Endodermal cell (in vitro differentiated cells): ENCODE results near the gene FBLIM1. TPM values are rescaled to one million over a fixed set of nuclear protein-coding genes. Genes with fewer than 3 reads are reported as not detected.

Experiments used
- DNase-seq: peaks from one replicate; pipeline ENCODE4 v3.0.0-alpha.2; 2017
- H3K27ac ChIP-seq: 2 replicates; pipeline ENCODE4 v1.5.1; 2013; ENCODE audit warnings: mild to moderate bottlenecking, low read depth, low read length, moderate library complexity
- H3K27me3 ChIP-seq: 2 replicates; pipeline ENCODE4 v1.6.1; 2013; ENCODE audit warnings: mild to moderate bottlenecking, low read length, moderate library complexity; ENCODE audit not compliant: insufficient read depth, control insufficient read depth, poor library complexity, severe bottlenecking
- H3K36me3 ChIP-seq: 2 replicates; pipeline ENCODE4 v1.7.0; 2013; ENCODE audit warnings: mild to moderate bottlenecking, low read length, moderate library complexity; ENCODE audit not compliant: control insufficient read depth, insufficient read depth
- H3K4me1 ChIP-seq: one replicate; pipeline ENCODE4 v1.7.0; 2013; ENCODE audit warnings: low read length; ENCODE audit not compliant: control insufficient read depth, insufficient read depth
- H3K4me3 ChIP-seq: 2 replicates; pipeline ENCODE4 v1.5.1; 2013; ENCODE audit warnings: mild to moderate bottlenecking, low read length, moderate library complexity
- H3K9ac ChIP-seq: 2 replicates; pipeline ENCODE4 v1.6.1; 2013; ENCODE audit warnings: mild to moderate bottlenecking, low read length, moderate library complexity; ENCODE audit not compliant: poor library complexity, severe bottlenecking; ENCODE audit errors: extremely low read depth
- H3K9me3 ChIP-seq: 2 replicates; pipeline ENCODE4 v1.6.1; 2013; ENCODE audit warnings: mild to moderate bottlenecking, low read length, moderate library complexity; ENCODE audit not compliant: control insufficient read depth
- H3K27ac Mint-ChIP-seq: 2 replicates; pipeline ENCODE4 v1.8.0; 2020; ENCODE audit warnings: mixed read lengths
- H3K27me3 Mint-ChIP-seq: 2 replicates; pipeline ENCODE4 v1.8.0; 2021; ENCODE audit warnings: mild to moderate bottlenecking, mixed read lengths; ENCODE audit not compliant: insufficient read depth
- H3K36me3 Mint-ChIP-seq: 2 replicates; pipeline ENCODE4 v1.8.0; 2020; ENCODE audit warnings: low read depth, mixed read lengths
- H3K4me1 Mint-ChIP-seq: 2 replicates; pipeline ENCODE4 v1.8.0; 2020; ENCODE audit warnings: mixed read lengths
- H3K4me3 Mint-ChIP-seq: 2 replicates; pipeline ENCODE4 v1.8.0; 2020; ENCODE audit warnings: mild to moderate bottlenecking, moderate library complexity, mixed read lengths
- H3K9me3 Mint-ChIP-seq: 2 replicates; pipeline ENCODE4 v1.8.0; 2020; ENCODE audit warnings: mild to moderate bottlenecking, mixed read lengths
- WGBS, 2 experiments: methylation state at CpG; one replicate each; pipeline versions ENCODE4 v1.1.5 to v1.1.7; 2013; ENCODE audit warnings: missing lambda C conversion rate in 2 of 2, mixed read lengths in 1 of 2; ENCODE audit not compliant: insufficient coverage in 1 of 2, insufficient read length in 1 of 2; 5-methylcytosine and 5-hydroxymethylcytosine counted together
- total RNA-seq, 2 donors: library from RNA; stranded (reverse); fragmentation: NEBNext Ultra II Directional in 1 of 2; extraction: Animal tissue kit (Norgen Biotek cat#: 25700) in 1 of 2; gene quantifications; 2 replicates in 1 of 2; 3 replicates in 1 of 2; pipeline ENCODE4 v1.2.1, GENCODE V29; 2021
- TF ChIP-seq, protein P1 (sequence below): fragments of 200-600 bp; sonication (generic); conservative IDR thresholded peaks from 2 replicates; pipeline ENCODE4 v1.5.0; 2021; ENCODE audit warnings: antibody characterized with exemption, mild to moderate bottlenecking

FBLIM1 gene
- total RNA-seq, 2 donors from 2014 or later: 58.4 to 60.6 TPM

DNA sequence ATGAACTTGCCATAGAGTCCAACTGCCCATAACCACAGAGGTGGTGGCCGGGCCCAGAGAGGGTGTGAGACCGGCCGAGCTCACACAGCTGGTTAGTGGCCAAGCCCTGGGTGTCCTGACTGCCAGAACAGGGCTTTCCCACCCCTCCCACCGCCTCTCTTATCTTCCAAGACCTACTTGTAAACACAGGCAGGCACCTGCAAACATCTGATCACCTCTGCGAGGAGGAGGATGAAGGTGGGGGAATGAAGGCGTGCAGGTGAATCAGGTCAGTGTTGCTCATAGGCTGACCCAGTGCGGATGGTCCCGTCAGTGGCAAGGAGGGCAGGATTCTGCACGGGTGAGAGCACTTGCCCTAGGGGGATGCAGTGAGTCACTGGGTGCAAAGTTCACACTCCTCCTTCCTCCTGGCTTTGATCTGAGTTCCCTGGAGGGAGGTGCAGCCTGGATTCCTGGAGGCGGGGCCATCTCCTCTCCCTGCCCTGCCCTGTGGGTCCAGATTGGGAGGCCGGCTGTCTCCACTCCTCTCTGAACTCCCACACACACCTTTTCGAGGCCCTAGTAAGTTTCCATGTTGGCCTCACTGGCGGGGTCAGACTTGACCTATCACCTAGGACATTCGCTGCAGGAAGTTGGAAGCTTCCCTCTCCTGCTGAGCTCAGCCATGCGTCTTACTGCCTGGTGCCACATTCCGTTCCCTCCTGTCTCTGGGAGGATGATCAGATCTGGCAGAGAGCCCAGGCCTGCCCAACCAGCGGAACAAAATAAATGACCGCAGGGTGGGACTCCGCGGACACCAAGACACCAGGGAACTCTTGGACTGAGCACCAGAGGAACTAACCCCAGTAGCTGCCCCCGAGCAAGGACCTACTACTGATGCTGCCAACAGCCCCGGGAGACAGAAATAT, 41.6 kb downstream of the FBLIM1 start:
- Histone ChIP-seq H3K27me3 (no peaks in the 10 kb centered on the region), H3K36me3 (no peaks in the 10 kb centered on the region), H3K4me1 (peaks cover 19% of the 10 kb centered on the region), H3K9ac (peak overlapping the region; percentile 41), H3K27ac (peak overlapping the region; percentile 1), H3K4me3 (peak overlapping the region; percentile 57), H3K9me3 (no peaks in the 10 kb centered on the region)
- peak; percentile 92 for DNase-seq
- 50 to 55% methylated on average over 14 to 22 of the region's 22 CpGs for WGBS, 2 experiments
- peaks cover 43% of the 10 kb centered on the region for H3K4me1 Mint-ChIP-seq
- H3K36me3 Mint-ChIP-seq: no peaks in the 10 kb centered on the region
- peak overlapping the region; percentile 29 for H3K4me3 Mint-ChIP-seq
- H3K27ac Mint-ChIP-seq: peak overlapping the region; percentile 92
- no peaks in the 10 kb centered on the region for H3K27me3 Mint-ChIP-seq
- TF ChIP-seq, protein P1, sequence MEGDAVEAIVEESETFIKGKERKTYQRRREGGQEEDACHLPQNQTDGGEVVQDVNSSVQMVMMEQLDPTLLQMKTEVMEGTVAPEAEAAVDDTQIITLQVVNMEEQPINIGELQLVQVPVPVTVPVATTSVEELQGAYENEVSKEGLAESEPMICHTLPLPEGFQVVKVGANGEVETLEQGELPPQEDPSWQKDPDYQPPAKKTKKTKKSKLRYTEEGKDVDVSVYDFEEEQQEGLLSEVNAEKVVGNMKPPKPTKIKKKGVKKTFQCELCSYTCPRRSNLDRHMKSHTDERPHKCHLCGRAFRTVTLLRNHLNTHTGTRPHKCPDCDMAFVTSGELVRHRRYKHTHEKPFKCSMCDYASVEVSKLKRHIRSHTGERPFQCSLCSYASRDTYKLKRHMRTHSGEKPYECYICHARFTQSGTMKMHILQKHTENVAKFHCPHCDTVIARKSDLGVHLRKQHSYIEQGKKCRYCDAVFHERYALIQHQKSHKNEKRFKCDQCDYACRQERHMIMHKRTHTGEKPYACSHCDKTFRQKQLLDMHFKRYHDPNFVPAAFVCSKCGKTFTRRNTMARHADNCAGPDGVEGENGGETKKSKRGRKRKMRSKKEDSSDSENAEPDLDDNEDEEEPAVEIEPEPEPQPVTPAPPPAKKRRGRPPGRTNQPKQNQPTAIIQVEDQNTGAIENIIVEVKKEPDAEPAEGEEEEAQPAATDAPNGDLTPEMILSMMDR: no peak
- no peaks in the 10 kb centered on the region for H3K9me3 Mint-ChIP-seq

DNA sequence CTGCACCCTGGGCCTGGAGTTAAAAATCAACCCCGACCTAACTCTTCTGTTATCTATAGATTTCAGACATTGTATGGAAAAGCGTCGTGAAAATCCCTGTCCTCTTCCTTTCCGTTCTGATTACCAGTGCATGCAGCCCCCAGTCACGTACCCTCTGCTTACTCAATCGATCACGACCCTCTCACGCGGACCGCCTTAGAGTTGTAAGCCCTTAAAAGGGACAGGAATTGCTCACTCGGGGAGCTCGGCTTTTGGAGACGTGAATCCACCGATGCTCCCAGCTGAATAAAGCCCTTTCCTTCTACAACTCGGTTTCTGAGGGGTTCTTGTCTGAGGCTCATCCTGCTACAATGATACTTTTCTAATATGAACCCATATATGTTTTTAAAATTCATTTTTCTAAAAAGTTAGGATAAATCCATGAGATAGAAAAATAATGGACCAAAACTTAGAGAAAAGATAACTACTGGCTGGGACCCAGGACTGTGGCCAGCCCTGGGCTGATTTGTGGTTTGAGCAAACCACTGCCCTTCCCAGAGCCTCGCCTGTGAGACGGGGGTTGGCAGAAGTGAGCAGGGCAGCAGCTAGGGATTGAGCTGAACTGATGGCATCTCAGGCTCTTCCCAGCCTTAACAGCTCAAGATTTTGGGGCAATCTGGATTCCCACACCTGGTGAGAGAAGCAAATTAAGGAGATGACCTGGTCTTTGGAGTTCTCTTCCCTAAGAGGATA, 43.8 kb downstream of the FBLIM1 start:
- H3K4me3 Mint-ChIP-seq: peak overlapping the region; percentile 27
- H3K9me3 ChIP-seq: no peaks in the 10 kb centered on the region
- H3K36me3 Mint-ChIP-seq: no peaks in the 10 kb centered on the region
- no peak for DNase-seq
- no peaks in the 10 kb centered on the region for H3K27me3 Mint-ChIP-seq
- peak overlapping the region; percentile 16 for H3K9ac ChIP-seq
- H3K27ac Mint-ChIP-seq: peak overlapping the region; percentile 80
- TF ChIP-seq, protein P1: no peak
- H3K27ac ChIP-seq: no peak overlapping the region
- H3K4me1 Mint-ChIP-seq: peaks cover 43% of the 10 kb centered on the region
- no peaks in the 10 kb centered on the region for H3K36me3 ChIP-seq
- H3K9me3 Mint-ChIP-seq: no peaks in the 10 kb centered on the region
- H3K4me1 ChIP-seq: peaks cover 19% of the 10 kb centered on the region
- no peaks in the 10 kb centered on the region for H3K27me3 ChIP-seq
- peak overlapping the region; percentile 53 for H3K4me3 ChIP-seq
- WGBS, 2 experiments: 68 to 81% methylated on average over 11 to 17 of the region's 17 CpGs

DNA sequence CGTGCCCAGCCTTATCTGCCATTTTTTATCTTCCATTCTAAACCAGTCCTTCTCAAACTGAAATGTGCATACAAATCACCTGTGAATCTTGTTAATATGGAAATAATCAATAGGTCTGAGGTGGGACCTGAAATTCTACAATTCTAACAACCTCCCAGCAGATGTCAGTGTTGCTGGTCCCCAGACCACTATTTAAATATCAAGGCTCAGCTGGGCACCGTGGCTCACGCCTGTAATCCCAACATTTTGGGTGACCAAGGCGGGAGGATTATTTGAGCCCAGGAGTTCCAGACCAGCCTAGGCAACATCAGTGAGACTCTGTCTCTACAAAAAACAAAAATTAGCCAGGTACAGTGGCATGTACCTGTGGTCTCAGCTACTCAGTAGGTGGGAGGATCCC, 44.8 kb downstream of the FBLIM1 start:
- no peaks in the 10 kb centered on the region for H3K9me3 ChIP-seq
- H3K27ac Mint-ChIP-seq: peak overlapping the region; percentile 69
- H3K9me3 Mint-ChIP-seq: no peaks in the 10 kb centered on the region
- peaks cover 2% of the 10 kb centered on the region for H3K36me3 Mint-ChIP-seq
- no peak overlapping the region for H3K27ac ChIP-seq
- TF ChIP-seq, protein P1: peak; percentile 77
- peak; percentile 84 for DNase-seq
- no peak overlapping the region for H3K4me3 ChIP-seq
- no peak overlapping the region for H3K4me3 Mint-ChIP-seq
- H3K9ac ChIP-seq: peak overlapping the region; percentile 26
- peaks cover 40% of the 10 kb centered on the region for H3K4me1 Mint-ChIP-seq
- H3K27me3 Mint-ChIP-seq: no peaks in the 10 kb centered on the region
- no peaks in the 10 kb centered on the region for H3K27me3 ChIP-seq
- H3K36me3 ChIP-seq: no peaks in the 10 kb centered on the region
- 29 to 37% methylated on average over 3 to 4 of the region's 4 CpGs for WGBS, 2 experiments
- peaks cover 19% of the 10 kb centered on the region for H3K4me1 ChIP-seq
